RWPE1 (cell line): ENCODE results near the gene FAM217B.

Experiments
- CTCF ChIA-PET: fragments of 350-600 bp; sonication (Branson Sonifier 250); formaldehyde crosslinking; extraction: SDS; loops from one replicate; lab custom pipeline; 2021; lab: Yijun Ruan, JAX
- POLR2A ChIA-PET: fragments of 400-600 bp; formaldehyde crosslinking; extraction: SDS; loops from one replicate; lab custom pipeline; 2020; ENCODE audit warnings: antibody characterized with exemption; ENCODE audit not compliant: low non-redundant PET; lab: Yijun Ruan, JAX
- DNase-seq: peaks from one replicate; pipeline ENCODE4 v3.0.0; 2012; ENCODE audit warnings: low spot score
- H3K27ac ChIP-seq: fragments of 450-650 bp; 2 replicates; pipeline ENCODE4 v1.5.1; 2017
- TF ChIP-seq, protein P1 (sequence below): fragments of 450-650 bp; conservative IDR thresholded peaks from 2 replicates; pipeline ENCODE4 v1.5.1; 2017; ENCODE audit warnings: low read depth, mild to moderate bottlenecking

The FAM217B gene

DNA sequence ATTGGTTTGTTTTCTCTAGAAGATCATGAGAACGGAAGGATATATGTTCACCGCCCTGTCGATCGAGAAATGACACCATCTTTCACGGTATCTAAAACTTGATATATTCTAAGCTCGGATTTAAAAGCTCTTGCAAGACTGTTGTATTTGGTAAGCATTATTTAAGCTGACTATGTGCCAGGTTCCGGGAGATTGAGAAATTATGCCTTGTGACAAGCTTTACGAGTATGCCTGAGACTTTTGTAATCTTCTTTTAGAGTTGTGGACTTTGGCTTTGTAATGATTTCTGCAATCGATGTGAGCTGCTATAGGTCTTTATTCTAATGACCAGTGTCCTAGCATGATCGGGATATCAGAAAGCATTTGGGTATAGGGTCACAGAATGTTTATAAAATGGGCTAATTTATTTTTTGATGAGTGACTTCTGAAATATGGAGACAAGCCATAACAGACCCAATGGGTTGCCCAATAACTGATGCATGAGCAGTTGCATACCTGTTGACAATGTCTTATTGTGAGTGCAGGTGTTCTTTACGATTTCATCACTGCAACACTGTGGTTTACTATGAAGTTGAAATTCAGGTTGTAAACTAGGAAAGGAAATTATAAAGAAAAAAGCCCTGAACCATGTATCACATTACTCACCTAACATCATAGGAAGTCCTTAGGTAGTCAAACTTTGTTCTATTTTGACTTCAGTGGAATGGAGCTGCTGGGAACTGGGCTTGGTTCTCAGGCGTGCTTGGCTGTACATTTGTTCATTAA is 32.0 kb downstream of the FAM217B start:
- peak; percentile 91 for DNase-seq
- CTCF ChIA-PET = interaction anchor here (0.5 to 1.2 kb wide), 10 partner anchors 11 to 63 kb away, joined by 3 to 8 read pairs (median 3); partner anchors contain the start of genes CDH26 and SYCP2
- POLR2A ChIA-PET = no interaction called here
- TF ChIP-seq, protein P1, sequence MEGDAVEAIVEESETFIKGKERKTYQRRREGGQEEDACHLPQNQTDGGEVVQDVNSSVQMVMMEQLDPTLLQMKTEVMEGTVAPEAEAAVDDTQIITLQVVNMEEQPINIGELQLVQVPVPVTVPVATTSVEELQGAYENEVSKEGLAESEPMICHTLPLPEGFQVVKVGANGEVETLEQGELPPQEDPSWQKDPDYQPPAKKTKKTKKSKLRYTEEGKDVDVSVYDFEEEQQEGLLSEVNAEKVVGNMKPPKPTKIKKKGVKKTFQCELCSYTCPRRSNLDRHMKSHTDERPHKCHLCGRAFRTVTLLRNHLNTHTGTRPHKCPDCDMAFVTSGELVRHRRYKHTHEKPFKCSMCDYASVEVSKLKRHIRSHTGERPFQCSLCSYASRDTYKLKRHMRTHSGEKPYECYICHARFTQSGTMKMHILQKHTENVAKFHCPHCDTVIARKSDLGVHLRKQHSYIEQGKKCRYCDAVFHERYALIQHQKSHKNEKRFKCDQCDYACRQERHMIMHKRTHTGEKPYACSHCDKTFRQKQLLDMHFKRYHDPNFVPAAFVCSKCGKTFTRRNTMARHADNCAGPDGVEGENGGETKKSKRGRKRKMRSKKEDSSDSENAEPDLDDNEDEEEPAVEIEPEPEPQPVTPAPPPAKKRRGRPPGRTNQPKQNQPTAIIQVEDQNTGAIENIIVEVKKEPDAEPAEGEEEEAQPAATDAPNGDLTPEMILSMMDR = no peak
- H3K27ac ChIP-seq = no peak overlapping the region

DNA sequence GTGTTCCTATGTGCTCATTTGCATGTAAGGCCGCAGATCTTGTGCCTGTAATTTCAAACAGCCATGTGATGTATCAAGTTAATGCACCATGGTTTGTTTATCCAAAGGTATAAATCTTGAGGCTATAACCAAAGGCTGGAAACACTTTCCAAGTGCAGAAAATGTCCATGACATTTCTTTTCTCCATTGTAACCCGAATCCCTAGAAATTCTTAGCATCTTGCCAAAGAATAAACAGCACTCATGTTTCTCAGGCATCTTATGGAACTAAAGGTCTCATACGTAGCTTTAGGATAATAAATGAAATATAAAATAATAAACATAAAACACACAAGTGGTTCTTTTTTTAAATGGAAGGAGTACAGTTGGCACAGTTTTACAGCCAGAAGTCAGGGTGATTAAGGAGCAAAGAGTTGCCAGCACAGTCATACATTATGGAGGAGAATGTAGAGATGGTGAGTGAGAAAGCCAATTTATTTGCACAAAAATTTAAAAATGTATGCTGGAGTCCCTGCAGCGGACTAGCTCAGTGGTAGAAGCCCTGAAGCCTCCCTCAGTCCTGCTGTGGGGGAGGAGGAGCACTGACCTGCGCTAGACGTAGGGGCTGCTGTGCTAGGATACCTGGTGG is 36.1 kb downstream of the FAM217B start:
- ChIA-PET CTCF (no interaction called here), POLR2A (no interaction called here)
- no peak for DNase-seq
- no peak overlapping the region for H3K27ac ChIP-seq
- TF ChIP-seq, protein P1 = no peak

DNA sequence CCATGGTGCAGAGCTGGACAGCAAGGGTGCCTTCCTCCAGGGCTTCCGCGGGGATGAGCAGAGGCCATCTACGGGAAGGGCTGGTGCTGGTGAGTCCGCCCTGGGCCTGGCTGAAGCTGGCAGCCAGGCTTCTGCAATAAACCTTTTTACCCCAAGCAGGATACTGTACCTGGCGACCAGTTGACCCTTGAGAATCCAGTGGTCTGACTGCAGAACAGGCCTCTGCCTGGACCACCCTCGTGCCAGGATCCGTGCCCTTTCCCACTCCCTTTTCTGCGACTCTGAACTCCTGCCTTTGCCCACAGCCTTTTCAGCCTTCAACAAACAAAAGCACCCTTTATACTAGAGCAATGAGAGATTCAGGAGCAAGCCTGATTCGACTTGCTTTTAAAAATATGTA is 36.9 kb downstream of the FAM217B start:
- TF ChIP-seq, protein P1 = no peak
- POLR2A ChIA-PET = no interaction called here
- no peak for DNase-seq
- no peak overlapping the region for H3K27ac ChIP-seq
- CTCF ChIA-PET = no interaction called here

DNA sequence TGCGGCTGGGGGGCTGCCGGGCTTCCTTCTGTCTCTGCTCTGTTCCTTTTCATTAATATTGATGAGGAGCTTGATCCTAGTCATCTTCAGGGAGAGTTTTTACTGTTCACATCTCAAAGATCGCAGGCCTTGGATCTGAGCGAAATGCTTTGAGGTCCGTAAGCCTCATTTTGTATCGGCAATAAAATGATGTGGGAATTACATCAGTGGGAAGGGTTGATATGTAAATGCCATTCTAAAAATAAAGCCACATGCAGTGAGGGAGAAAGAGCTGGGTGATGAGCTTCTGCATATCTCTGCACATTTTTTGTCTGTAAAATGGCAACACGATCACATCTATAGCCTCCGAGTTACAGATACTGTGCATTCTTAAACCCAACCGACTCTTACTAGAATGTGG is 42.9 kb downstream of the FAM217B start:
- no peak for DNase-seq
- TF ChIP-seq, protein P1 = no peak
- ChIA-PET POLR2A (no interaction called here), CTCF (no interaction called here)
- no peak overlapping the region for H3K27ac ChIP-seq

DNA sequence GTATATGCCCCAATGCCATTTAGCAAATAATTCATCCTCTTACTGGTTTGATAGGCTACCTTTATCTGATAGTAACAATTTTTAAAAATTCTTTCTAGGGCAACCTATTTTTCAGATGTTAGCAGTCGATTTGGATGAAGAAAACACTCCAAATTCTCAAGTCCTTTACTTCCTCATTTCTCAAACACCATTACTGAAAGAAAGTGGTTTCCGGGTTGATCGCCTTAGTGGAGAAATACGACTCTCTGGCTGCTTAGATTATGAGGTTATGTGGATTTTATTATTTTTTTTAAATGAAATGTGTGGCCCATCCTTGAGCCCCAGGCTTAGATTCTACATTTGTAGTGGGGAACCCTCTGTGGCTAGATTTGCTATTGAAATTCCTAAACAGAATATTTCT is 44.4 kb downstream of the FAM217B start:
- TF ChIP-seq, protein P1 = no peak
- no peak overlapping the region for H3K27ac ChIP-seq
- no peak for DNase-seq
- ChIA-PET POLR2A (no interaction called here), CTCF (no interaction called here)

DNA sequence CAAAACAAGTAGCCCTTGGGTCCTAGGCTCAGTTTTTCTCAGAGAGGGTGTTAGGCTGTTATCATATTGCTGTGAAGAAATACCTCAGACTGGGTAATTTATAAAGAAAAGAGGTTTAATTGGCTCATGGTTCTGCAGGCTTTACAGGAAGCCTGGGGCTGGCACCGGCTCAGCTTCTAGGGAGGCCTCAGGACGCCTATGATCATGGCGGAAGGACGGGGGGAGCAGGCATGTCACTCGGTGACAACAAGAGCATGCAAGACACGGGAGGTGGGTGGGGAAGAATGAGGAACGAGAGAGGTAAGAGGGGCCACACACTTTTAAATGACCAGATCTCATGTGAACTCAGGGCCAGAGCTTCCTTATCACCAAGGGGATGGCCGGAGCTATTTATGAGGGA is 45.0 kb downstream of the FAM217B start:
- no peak for DNase-seq
- TF ChIP-seq, protein P1 = no peak
- ChIA-PET POLR2A (no interaction called here), CTCF (no interaction called here)
- no peak overlapping the region for H3K27ac ChIP-seq
